PFSK-1 (cell line): Measurements from ENCODE around the gene FRK.

Experiments used
- POLR2AphosphoS5 ChIP-seq: IDR thresholded peaks from 2 replicates; pipeline ENCODE4 v1.6.1; 2012; ENCODE audit warnings: low read depth, mild to moderate bottlenecking, control low read depth, low read length, moderate library complexity
- REST ChIP-seq, 2 experiments: IDR thresholded peaks; 2 replicates each; pipeline versions ENCODE4 v1.6.1 to v1.8.0; 2011 to 2012; ENCODE audit warnings: low read depth in 2 of 2, low read length in 2 of 2, control low read depth in 1 of 2, inconsistent platforms in 1 of 2, mild to moderate bottlenecking in 1 of 2, moderate library complexity in 1 of 2; ENCODE audit not compliant: insufficient read depth in 1 of 2
- SIN3A ChIP-seq: IDR thresholded peaks from 2 replicates; pipeline ENCODE4 v1.6.1; 2012; ENCODE audit warnings: mild to moderate bottlenecking, low read length, moderate library complexity, borderline replicate concordance; ENCODE audit not compliant: insufficient read depth

- TF ChIP-seq POLR2AphosphoS5: no peak
- TF ChIP-seq REST (IDR thresholded peaks at IDR 0.05; ENCODE audit: insufficient read depth in 1 of 2, low read depth in 2 of 2, low read length in 2 of 2): no peak
- no peak for TF ChIP-seq SIN3A
Measured at GRCh38 chr6:115908906-115909559, 151.7 kb downstream of the FRK start.
